NCI-H446 treated with DMSO at 0.1 percent for 48 hours (cell line): Measurements from ENCODE around the gene SLC9B1.

Source experiments
- DNase-seq: peaks from one replicate; lab custom pipeline; 2025; lab: John Stamatoyannopoulos, UW

Gene SLC9B1, protein sequence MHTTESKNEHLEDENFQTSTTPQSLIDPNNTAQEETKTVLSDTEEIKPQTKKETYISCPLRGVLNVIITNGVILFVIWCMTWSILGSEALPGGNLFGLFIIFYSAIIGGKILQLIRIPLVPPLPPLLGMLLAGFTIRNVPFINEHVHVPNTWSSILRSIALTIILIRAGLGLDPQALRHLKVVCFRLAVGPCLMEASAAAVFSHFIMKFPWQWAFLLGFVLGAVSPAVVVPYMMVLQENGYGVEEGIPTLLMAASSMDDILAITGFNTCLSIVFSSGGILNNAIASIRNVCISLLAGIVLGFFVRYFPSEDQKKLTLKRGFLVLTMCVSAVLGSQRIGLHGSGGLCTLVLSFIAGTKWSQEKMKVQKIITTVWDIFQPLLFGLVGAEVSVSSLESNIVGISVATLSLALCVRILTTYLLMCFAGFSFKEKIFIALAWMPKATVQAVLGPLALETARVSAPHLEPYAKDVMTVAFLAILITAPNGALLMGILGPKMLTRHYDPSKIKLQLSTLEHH

DNA sequence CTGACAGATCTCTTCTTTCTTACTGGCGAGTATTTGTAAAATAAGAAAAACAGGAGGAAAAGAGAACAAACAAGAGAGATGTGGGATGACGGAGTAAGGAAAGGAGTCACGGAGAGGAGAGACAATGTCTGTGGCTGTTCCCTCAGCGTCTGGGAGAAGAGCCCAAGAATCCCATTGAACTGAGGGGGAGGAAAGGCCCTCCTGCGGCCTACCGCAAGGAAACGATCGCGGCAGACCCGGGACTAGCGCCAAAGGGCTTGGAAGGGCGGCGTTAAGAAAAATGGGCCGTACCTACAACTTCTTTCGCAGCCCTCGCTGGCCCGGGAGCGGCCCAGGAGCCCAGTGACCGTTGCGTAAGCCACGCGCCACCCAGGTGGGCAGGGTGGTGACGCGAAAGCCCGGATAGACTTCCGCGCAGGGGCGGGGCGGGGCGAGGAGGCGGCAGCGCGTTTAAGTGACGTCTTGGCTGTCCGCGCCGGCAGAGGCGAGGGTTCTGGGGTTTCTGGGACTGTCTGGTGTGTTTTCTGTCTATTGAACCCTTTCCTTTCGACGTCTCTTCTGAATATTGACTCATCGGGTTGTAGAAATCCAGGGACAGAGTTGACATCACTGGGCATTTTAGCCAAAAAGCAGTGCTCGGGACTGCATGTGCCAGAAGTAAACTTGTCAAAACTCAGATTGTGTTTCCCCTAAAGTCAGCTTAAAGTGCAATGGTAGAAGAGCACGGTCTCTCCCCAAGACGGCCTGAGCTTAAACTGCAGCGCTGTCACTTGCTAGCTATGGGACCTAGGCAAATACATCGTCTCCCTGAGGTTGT, at the start of gene SLC9B1:
SLC9B1 (minus strand) TSS at position 398 of the 817 bp plus-strand sequence. CDS start 27,994 bp downstream, outside the sequence.
- peak; percentile 84 for DNase-seq

DNA sequence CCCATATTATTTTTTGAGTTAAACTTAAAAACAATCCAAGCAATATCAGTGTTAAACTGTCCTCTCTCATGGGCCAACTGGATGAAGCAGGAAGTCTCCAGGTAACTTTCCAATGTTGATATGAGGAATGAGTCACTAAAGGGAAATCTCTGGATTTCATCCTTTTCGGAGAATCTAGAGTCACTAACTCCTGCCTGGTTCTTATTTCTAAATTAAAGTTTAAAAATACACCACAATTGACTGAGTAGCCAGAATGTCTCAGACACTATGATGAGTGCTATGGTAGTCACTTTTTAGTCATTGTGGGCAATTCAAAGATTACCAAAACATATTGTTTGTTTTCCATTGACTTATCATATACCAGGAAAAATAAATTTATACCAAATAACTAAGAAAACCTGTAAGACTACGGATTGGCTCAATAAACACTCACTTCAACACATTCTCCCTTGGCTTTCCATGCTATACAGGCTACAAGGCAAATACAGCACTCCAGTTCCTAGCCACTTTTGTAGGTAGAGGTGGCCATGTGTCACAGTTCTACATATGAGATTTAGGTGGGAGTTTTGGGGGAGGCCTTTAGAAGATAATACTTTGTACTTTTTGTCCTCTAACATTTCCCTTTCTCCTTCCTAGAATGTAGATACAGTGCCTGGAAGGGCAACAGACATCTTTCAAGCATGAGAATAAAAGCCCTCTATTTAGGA, 48.5 kb upstream of the SLC9B1 start:
- no peak for DNase-seq

DNA sequence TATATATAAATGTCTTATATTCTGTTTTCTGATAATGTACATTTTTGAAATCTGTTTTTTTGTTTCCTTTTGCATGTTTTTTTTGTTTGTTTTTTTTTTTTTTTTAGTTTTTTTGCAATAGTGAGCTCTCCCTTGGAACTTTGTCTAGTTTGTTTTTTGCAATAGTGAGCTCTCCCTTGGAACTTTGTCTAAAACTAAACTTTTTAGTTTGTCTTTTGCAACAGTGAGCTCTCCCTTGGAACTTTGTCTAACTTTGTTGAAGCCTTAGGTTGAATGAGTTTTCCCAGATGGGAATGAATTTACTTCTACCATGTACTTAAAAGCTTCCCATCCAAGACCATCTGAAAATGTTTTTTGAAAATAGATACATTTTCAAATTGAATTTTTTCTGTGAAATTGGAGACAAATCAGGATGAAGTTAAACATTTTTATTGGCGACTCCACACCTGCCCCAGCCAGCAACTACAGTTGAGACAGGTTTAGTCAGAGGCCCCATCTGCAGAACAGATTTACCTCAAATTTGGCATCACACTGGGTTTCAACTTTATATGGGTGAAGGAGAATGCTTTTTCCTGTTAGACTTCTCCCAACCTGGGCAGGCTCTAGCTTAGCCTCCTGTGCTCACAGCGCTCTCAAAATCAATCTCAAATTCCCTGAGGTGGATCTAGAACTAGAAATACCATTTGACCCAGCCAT, 41.1 kb upstream of the SLC9B1 start:
- DNase-seq = no peak

DNA sequence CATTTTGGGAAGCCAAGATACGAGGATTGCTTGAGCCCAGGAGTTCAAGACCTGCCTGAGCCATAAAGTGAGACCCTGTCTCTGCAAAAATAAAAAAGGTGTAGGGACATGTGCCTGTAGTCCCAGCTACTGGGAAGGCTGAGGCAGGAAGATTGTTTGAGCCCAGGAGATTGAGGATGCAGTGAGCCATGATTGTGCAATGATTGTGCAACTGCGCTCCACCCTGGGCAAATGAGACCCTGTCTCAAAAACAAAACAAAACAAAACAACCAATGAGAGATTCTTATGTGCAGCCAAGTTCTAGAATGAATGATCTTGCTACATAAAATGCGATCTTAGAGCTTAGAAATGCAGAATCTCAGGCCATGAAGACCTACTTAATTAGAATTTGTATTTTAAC, 34.5 kb upstream of the SLC9B1 start:
- DNase-seq = no peak

DNA sequence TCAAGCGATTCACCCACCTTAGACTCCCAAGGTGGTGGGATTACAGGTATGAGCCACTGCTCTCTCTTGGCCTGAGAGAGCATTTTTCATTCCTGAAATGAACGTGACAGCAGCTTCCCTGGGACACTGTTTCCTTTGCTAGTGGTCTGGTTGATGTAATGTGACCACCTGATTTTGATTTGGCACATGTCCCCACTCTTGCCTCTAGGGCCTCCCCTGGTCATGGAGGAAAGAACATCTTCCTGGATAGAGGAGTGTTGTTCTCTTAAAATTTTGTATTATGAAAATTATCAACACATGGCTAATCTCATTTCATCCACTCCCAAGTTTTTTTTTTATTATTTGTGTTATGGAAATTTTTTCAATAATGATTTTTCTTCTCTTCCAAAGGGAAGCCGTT, 33.3 kb upstream of the SLC9B1 start:
- no peak for DNase-seq

DNA sequence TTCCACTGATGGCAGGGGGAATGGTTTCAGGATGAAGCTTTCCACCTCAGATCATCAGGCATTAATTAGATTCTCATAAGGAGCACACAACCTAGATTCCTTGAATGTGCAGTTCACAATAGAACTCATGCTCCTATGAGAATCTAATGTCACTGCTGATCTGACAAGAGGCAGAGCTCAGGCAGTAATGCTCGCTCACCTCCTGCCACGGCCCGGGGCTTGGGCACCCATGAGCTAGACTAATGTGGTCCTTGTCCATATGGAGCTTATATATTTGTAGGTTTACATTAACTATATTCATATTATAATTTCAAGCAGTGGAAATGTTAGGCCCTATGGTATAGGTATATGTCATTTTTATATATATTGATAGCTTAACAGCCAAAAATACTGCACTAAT, 32.6 kb upstream of the SLC9B1 start:
- no peak for DNase-seq

DNA sequence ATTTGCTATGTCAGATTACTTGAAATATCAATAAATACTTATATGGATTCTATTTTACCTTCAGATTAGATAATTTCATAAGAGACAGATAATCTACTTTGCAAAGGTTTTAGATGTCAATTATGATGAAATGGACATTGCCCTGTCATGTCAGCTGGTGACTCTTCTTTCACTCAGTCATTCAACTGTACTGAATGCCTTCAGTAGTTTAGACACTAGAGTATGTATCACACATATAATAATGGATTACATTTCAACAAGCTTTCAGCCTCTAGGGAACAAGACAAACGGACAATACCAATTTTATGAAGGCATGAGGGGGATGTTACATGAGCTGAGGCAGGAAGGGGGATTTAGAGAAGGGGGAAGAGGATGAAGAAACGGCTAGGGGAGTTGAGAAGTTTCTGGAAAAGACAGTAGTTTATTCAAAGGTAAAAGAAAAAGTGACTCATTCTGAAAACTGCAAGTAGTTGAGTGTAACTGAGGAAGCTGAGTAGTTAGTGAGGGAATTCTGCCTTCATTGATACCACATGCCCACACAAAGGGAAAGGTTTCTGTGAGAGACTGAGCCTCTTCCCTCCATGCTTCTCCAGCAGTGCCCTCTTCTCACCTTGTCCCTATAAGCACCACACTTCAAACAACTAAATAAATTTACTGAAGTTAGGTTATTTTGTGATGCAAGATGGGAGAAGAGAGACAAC, 31.4 kb upstream of the SLC9B1 start:
- DNase-seq = no peak

DNA sequence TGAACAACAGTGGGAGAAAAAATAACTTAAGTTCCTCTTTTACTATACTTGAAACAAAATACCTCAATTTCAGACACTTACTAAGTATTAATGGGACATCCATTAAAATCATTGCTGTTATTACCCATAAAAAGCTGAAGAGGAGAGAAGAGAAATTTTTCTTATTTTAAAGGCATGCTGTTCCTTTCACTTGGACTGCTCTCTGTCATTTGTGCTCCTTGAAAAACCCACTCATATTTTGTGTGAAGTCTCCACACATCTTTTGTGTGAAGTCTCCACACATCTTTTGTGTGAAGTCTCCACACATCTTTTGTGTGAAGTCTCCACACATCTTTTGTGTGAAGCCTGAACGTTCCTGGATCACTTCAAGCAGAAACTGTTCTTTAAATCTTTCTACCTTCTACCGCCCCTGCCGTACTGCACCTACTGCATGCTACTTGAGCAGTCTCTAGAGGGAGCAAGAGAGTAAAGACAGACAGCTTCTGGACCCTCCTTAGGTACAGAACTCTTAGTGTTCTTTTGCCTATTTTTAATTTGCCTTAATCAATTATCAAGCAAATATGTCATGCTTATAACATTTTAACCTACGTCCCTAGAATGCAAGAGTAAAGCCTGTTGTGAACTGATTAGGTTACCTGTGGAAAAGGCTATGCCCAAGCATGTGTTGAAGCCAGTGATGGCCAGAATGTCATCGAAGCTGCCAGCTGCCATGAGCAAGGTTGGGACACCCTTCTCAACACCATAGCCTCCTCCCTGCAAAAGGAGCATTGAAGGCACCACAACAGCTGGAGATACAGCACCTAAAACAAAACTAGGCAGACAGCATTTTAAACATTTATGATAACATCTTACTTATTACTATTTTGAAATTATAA, 27.1 kb upstream of the SLC9B1 start:
- DNase-seq = no peak

DNA sequence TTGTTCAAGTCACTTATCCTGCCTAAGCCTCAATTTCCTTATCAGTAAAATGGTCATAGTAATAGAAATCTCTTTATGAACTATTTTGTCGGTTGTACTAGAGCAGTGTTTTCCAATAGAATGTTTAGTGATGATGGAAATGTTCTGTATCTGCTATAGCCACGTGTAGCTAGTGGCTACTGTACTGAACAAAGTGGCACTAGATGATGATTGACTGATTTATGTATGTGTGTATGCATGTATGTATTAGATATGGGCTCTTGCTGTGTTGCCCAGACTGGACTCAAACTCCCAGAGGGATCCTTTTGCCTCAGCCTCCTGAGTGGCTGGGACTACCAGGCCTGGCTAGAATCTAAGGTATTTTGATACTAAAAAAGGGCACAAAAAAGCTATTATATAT, 24.7 kb upstream of the SLC9B1 start:
- DNase-seq = no peak

DNA sequence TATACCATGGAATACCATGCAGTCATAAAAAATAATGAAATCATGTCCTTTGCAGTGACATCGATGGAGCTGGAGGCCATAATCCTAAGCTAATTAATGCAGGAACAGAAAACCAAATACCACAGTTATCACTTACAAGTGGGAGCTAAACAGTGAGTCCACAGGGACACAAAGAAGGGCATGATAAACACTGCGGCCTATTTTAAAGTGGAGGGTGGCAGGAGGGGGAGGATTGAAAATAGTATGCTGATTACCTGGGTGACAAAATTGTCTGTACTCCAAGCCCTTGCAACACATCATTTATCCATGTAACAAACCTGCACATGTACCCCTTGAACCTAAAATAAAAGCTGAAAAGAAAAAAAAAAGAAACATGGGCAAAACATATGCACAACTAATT, 16.7 kb upstream of the SLC9B1 start:
- DNase-seq = no peak

DNA sequence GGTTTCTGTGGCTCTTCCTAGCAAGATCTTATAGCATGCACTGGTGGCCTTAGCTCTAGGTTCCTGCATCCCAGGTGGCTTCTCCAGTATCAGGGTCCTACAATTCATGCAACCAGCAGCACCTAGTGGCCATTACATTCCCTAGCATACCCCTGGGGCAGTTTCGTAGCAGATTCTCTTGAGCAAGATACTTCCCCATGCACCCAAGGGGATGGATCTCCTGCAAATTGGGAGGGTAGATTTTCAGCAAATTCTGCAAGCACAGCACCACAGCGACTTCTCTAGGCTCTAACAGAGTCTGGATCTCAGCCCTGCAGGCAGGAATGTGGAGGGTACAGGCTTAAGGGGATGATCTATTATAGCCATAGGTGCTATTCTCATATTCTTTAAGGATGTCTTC, 13.1 kb upstream of the SLC9B1 start:
- DNase-seq = no peak

DNA sequence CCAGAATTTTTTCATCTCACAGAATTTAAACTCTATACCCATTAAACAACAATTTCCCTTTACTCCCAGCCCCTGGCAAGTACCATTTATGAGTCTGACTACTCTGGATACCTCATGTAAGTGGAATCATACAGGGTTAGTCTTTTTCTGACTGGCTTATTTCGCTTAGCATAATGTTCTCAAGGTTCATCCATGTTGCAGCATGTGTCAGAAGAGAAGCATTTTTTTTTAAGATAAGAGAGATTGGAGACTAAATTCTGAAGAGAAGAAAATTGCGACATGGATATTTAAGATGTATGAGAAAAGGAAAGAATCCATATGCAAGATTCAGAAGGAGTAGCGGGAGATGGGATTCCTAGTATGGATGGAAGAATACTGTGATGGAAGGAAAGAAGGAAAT, 11.3 kb upstream of the SLC9B1 start:
- no peak for DNase-seq

DNA sequence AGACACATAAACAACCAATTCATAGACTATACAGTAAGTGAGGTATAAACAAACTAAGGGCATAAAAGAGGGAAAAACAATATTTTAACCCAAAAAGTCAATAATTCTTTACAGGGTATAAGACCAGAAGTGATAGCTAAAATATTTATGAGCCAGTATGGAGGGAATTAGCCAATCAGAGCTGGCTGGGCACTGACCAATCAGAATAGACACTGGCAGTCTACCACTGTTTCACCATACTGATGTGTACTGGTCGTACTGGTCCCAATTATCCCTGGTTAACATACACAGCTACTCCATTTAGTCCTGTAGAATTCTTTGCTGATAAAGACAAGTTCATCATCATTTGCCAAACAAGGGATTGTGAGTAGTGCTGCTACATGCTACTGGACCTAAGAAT, 9.8 kb upstream of the SLC9B1 start:
- DNase-seq = no peak

DNA sequence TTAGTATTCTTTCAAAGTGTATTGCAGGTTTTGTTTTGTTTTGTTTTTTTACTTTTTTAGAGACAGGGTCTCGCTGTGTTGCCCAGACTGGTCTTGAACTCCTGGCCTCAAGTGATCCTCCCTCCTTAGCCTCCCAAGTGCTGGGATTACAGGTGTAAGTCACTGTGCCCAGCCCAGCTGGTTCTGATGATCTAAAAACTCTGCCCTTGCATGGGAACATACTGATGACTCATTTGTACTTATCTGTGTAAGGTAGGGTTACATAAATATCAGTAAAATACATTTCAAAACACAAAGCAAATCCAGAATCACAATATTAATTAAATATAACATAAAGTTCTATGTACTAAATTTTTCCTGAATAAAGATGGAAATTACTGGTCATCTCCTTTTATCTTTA, 7.4 kb upstream of the SLC9B1 start:
- no peak for DNase-seq

DNA sequence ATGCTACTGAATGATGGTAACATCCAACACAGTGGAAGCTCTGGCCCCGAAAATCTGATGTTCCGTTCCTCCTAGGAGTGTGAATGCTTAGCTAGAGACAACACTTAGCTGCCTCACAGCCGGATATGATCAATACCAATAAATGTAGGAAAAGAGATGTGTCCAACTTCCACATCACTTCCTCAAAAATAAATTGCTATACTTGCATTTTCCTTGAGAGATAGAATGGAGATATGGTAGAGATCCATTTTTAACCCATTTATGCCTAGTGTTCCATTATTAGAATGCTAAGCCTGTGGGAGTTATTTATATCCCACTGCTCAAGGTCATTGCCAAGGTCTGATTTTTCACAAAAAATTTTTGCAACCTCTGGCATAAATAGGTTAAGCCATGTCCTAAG, 5.5 kb upstream of the SLC9B1 start:
- DNase-seq = no peak

DNA sequence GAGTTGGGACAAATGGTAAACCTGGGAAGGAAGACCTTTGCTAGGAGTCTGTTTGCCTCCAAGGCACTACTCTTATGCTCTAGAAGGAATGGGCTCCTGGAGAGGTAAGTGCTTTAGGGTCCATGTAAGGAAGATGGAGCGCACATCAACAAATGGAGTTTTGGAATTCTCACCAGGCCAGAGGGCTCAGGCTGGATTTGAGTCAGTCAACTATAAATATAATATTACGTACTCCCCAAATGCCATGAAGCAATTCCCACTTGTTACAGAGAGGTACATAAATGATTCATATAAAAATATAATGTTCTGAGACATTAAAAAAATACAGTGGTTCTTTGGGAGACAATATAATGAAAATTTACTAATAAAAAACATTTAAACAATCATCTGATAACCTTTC, 1.6 kb upstream of the SLC9B1 start:
- DNase-seq = no peak

DNA sequence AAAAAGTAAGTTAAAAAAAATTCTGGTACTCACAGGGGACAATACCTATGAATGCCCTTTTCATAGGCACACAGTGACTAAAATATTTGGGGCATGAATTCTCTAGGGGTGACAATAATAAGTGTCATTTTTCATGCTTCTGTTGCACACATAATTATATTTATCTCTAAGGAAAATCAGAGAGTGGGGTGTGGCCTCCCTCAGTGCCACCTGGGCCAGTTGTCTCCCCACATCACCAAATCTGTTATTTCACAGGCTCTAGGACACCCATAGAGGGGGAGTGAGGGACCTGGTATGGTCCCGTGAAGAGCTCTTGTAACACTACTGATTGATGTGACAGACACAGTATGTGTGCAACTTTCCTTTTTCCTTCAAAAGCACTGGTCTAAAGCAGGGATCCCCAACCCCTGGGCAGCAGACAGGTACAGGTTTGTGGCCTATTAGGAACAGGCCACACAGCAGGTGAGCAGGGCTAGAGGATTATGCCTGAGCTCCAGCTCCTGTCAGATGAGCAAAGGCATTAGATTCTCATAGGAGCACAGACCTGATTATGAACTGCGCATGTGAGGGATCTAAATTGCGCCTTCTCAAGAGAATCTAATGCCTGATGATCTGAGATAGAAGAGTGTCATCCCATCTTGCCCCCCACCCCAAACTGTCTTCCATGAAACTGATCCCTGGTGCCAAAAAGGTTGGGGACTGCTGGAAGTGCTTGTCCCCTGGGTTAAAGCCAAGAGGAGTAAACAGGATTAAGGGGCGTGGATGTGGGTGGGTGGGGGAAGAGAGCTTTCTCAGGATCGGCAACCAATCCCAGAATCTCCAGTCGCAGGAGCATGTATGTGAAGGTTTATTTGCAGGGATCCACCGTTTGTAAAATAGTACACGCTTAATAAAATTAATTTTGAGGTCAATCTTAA, 856 bp downstream of the SLC9B1 start:
- no peak for DNase-seq

DNA sequence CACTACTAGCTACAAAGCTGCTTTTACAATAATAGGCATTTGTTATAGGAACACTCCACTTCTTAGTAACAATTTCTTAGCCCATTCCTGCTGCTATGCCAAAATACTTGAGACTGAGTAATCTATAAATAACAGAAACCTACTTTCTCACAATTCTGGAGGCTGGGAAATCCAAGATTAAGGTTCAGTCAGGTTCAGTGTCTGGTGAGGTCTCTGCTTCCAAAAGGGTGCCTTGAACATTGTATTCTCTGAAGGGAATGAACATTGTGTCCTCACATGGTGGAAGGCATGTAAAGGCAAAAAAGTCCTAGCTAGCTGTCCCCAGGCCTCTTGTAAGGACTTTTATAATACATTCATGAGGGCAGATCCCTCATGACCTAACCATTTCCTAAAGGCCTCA, 7.0 kb downstream of the SLC9B1 start:
- DNase-seq = no peak

DNA sequence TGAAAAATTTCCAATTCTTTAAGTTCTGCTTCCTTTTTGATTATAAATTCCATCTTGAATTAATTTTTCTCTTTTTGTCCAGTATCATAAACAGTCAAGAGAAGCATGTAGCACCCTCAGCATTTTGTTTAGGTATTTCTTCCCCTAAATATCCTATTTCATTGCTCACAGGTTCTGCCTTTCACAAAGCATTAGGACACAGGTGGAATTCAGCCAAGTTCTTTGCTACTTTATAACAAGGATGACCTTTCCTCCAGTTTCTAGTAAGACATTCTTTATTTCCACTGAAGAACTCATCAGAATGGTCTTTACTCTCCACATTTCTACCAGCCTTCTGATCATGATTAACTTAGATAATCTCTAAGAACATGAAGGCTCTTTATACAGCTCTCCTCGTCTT, 7.4 kb downstream of the SLC9B1 start:
- DNase-seq = no peak
